Activated CD4-positive, alpha-beta memory T cell treated with anti-CD3 and anti-CD28 coated beads, Interleukin-2, amount 10 ng/mL, durations not matched to agents 7 days and 5 days (primary cell): Measurements from ENCODE around the gene GCLC. TPM values are rescaled to one million over a fixed set of nuclear protein-coding genes. Genes with fewer than 3 reads are reported as not detected.

Source experiments
- CTCF ChIA-PET: fragments of 350-600 bp; sonication (Branson Sonifier 250); formaldehyde crosslinking; loops from one replicate; lab custom pipeline; 2021; ENCODE audit warnings: antibody characterized with exemption, inconsistent platforms; lab: Charles Lee
- POLR2A ChIA-PET: fragments of 350-600 bp; sonication (Branson Sonifier 250); formaldehyde crosslinking; loops from one replicate; lab custom pipeline; 2021; ENCODE audit warnings: antibody characterized with exemption; lab: Charles Lee
- DNase-seq: peaks from one replicate; pipeline ENCODE4 v3.0.0-alpha.2; 2020
- H3K27ac Mint-ChIP-seq: one replicate; pipeline ENCODE4 v1.8.0; 2021; ENCODE audit warnings: mild to moderate bottlenecking, mixed read lengths
- H3K27me3 Mint-ChIP-seq: one replicate; pipeline ENCODE4 v1.8.0; 2021; ENCODE audit warnings: mixed read lengths
- H3K36me3 Mint-ChIP-seq: one replicate; pipeline ENCODE4 v1.8.0; 2021; ENCODE audit warnings: low read depth, mixed read lengths
- H3K4me1 Mint-ChIP-seq: one replicate; pipeline ENCODE4 v1.8.0; 2021; ENCODE audit warnings: mixed read lengths
- H3K4me3 Mint-ChIP-seq: one replicate; pipeline ENCODE4 v1.8.0; 2021; ENCODE audit warnings: mild to moderate bottlenecking, mixed read lengths
- H3K9me3 Mint-ChIP-seq: one replicate; pipeline ENCODE4 v1.8.0; 2021; ENCODE audit warnings: mixed read lengths
- total RNA-seq, 2 experiments: library from RNA; stranded (reverse); gene quantifications; one replicate each; pipeline ENCODE4 v1.2.3, GENCODE V29; 2021

The GCLC gene
- total RNA-seq, 2 experiments from 2014 or later: 29.1 to 30.6 TPM

GRCh38 chr6:53476964-53477363 lies 67.9 kb downstream of the GCLC start:
- ChIA-PET CTCF (interaction anchor here (1.0 kb wide), 1 partner anchor 8 kb away, joined by 3 read pairs; no protein-coding TSS in a partner anchor), POLR2A (interaction anchor here (0.8 kb wide), 1 partner anchor 302 kb away, joined by 4 read pairs; no protein-coding TSS in a partner anchor)
- no peaks in the 10 kb centered on the region for H3K36me3 Mint-ChIP-seq
- DNase-seq: no peak
- no peaks in the 10 kb centered on the region for H3K27me3 Mint-ChIP-seq
- H3K9me3 Mint-ChIP-seq: no peaks in the 10 kb centered on the region
- H3K27ac Mint-ChIP-seq: no peak overlapping the region
- no peak overlapping the region for H3K4me3 Mint-ChIP-seq
- peaks cover 14% of the 10 kb centered on the region for H3K4me1 Mint-ChIP-seq

DNA sequence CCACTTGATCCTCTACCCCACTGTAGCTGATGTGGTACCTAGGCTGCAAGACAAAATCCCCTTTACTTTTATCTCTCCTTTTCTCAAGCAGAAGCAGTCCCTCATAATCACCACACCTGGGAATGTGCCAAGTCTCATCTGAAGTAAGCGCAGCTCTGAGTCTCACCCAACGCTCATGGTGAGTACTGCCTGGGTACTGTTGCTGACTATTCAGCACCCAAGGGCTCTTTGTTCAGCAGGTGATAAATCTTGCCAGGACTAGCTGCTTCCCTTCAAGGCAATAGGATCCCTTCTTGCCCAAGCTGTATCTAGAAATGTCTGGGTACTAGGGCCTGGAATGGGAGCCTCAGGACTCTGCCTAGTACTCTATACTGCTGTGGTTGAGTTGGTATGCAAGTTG lies 70.9 kb downstream of the GCLC start:
- ChIA-PET CTCF (interaction anchor here (1.1 kb wide), 1 partner anchor 257 kb away, joined by 3 read pairs; no protein-coding TSS in a partner anchor), POLR2A (no interaction called here)
- Mint-ChIP-seq H3K4me1 (no peaks in the 10 kb centered on the region), H3K27me3 (peaks cover 10% of the 10 kb centered on the region), H3K27ac (no peak overlapping the region), H3K9me3 (no peaks in the 10 kb centered on the region), H3K36me3 (no peaks in the 10 kb centered on the region), H3K4me3 (no peak overlapping the region)
- DNase-seq: no peak

DNA sequence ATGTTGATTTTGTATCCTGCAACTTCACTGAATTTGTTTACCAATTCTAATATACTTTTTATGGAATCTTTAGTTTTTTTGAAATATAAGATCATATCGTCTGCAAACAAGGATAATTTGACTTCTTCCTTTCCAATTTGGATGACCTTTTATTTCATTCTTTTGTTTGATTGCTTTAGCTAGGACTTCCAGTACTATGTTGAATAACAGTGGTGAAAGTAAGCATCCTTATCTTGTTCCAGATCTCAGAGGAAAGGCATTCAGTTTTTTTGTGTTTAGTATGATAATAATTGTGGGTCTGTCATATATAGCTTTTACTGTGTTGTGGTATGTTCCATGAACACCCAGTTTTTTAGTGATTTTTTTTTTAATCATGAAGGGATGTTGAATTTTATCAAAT lies 75.7 kb downstream of the GCLC start:
- POLR2A ChIA-PET: no interaction called here
- Mint-ChIP-seq H3K9me3 (no peaks in the 10 kb centered on the region), H3K27ac (no peak overlapping the region), H3K36me3 (no peaks in the 10 kb centered on the region), H3K4me1 (no peaks in the 10 kb centered on the region), H3K4me3 (no peak overlapping the region), H3K27me3 (peaks cover 19% of the 10 kb centered on the region)
- DNase-seq: no peak
- CTCF ChIA-PET: interaction anchor here (0.9 kb wide), 1 partner anchor 8 kb away, joined by 3 read pairs; no protein-coding TSS in a partner anchor

DNA sequence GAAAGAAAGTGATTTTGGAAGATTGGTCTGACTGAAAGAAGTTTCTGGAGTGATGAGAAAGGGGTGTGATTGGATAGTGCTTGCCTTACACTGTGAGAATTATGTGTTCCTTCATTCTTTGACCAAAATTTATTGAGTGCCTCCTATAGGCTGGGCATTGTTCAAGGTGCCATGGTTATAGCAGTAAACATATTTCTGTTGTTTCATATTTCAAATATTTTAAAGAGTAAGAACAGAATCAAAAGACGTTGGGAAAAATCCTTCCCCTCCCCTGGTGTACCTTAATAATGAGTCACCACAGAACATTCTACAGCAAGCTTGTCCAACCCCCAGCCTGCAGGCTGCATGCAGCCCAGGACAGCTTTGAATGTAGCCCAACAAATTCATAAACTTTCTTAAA lies 78.6 kb downstream of the GCLC start:
- Mint-ChIP-seq H3K27ac (no peak overlapping the region), H3K9me3 (no peaks in the 10 kb centered on the region), H3K4me3 (no peak overlapping the region), H3K4me1 (no peaks in the 10 kb centered on the region), H3K36me3 (no peaks in the 10 kb centered on the region), H3K27me3 (peaks cover 19% of the 10 kb centered on the region)
- CTCF ChIA-PET: interaction anchor here (0.6 to 1.4 kb wide), 2 partner anchors 100 to 262 kb away, joined by 3 to 4 read pairs; no protein-coding TSS in a partner anchor
- POLR2A ChIA-PET: no interaction called here
- DNase-seq: no peak

DNA sequence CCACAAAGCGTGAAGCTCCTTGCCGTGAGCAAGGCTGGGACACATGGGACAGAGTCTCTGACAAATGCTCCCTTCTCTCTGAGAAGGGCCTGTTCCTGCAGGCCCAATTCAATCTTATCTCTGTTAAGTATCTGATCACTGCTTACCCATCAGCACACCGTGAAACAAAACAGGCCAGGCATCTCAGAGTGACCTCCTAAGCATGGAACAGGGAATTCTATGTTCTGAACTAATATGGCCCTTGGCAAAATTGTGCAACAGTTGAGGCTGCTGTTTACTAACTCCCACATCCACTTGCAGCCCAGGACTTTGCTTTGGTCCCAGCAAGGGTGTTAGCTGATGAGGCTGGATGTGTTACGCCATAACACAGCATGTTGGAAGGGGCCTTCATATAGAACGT lies 79.2 kb downstream of the GCLC start:
- ChIA-PET POLR2A (no interaction called here), CTCF (interaction anchor here (1.4 kb wide), 1 partner anchor 262 kb away, joined by 4 read pairs; no protein-coding TSS in a partner anchor)
- Mint-ChIP-seq H3K4me1 (no peaks in the 10 kb centered on the region), H3K36me3 (no peaks in the 10 kb centered on the region), H3K9me3 (no peaks in the 10 kb centered on the region), H3K27me3 (peaks cover 18% of the 10 kb centered on the region), H3K4me3 (no peak overlapping the region), H3K27ac (no peak overlapping the region)
- no peak for DNase-seq

- CTCF ChIA-PET: no interaction called here
- H3K27ac Mint-ChIP-seq: no peak overlapping the region
- POLR2A ChIA-PET: no interaction called here
- H3K9me3 Mint-ChIP-seq: no peaks in the 10 kb centered on the region
- H3K4me3 Mint-ChIP-seq: no peak overlapping the region
- H3K27me3 Mint-ChIP-seq: peaks cover 15% of the 10 kb centered on the region
- DNase-seq: no peak
- H3K36me3 Mint-ChIP-seq: no peaks in the 10 kb centered on the region
- H3K4me1 Mint-ChIP-seq: no peaks in the 10 kb centered on the region
Measured at GRCh38 chr6:53464927-53465460, 79.9 kb downstream of the GCLC start.

DNA sequence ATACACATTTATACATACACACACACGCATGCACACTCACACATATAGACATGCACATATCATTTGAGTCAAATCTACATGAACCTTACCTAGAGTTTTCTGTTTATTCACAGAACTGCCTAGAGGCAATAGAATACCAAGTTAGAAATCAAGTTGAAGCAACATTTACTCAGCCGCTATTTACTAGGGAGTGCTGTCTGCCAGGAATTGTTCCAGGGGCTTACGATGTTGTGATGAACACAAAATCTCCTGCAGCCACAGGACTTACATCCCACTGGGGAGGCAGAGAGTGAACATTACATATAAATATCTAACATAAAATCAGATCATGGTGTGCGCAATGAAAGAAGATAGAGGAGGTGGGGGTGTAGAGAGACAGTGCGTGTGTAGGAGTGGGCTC lies 80.4 kb downstream of the GCLC start:
- no peak overlapping the region for H3K4me3 Mint-ChIP-seq
- H3K9me3 Mint-ChIP-seq: no peaks in the 10 kb centered on the region
- DNase-seq: no peak
- CTCF ChIA-PET: no interaction called here
- H3K4me1 Mint-ChIP-seq: no peaks in the 10 kb centered on the region
- POLR2A ChIA-PET: no interaction called here
- peaks cover 12% of the 10 kb centered on the region for H3K27me3 Mint-ChIP-seq
- no peaks in the 10 kb centered on the region for H3K36me3 Mint-ChIP-seq
- H3K27ac Mint-ChIP-seq: no peak overlapping the region

DNA sequence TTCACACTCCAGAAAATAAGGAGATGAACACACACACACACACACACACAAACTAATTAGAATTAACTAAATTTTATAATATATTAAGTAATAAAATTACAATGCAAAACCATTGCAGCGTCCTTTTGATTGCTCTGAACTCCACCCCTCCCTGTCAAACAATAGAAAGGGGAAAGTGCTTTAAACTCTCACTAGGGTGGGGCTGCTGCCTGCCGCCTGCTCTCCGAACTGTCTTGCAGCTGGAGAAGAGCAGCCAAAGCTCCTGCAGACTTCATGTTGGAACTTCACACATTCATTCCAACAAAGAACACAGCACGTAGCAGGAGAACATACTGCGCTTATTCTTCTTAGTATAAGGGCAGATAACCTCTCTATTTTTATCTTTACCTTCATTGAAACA lies 83.2 kb downstream of the GCLC start:
- CTCF ChIA-PET: no interaction called here
- Mint-ChIP-seq H3K36me3 (no peaks in the 10 kb centered on the region), H3K9me3 (no peaks in the 10 kb centered on the region), H3K27me3 (peaks cover 7% of the 10 kb centered on the region), H3K4me3 (no peak overlapping the region), H3K27ac (no peak overlapping the region), H3K4me1 (no peaks in the 10 kb centered on the region)
- DNase-seq: no peak
- POLR2A ChIA-PET: no interaction called here

DNA sequence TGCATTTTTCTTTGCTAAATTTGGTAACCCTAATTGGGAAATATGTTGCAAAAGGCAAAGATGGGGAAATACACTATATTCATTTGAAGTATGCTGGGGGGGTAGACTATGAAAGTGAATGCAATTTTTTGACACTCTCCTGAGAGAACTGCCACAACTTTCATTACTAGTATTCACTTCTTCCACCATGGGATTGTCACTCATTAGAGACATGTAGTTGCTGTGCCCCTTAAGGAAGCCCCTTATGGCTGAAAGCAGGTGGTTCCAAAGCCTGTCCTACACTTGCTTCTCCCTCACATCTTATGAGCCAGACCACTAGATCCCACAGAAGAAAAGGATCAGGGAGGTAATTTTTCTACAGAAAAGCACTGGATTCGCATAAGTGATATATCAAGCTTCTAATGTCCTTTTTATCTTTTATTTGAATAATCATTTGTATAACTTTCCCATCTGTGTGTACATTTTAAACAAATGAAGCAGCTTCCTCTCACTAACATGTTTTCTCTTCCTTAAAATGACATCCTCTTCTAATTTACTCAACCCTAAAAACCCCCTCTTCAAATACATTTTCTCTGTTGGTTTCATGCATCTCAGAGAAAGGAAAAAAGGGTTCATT lies 83.8 kb downstream of the GCLC start:
- no peaks in the 10 kb centered on the region for H3K9me3 Mint-ChIP-seq
- no peak overlapping the region for H3K27ac Mint-ChIP-seq
- ChIA-PET POLR2A (no interaction called here), CTCF (no interaction called here)
- H3K27me3 Mint-ChIP-seq: peaks cover 9% of the 10 kb centered on the region
- H3K4me1 Mint-ChIP-seq: no peaks in the 10 kb centered on the region
- H3K4me3 Mint-ChIP-seq: no peak overlapping the region
- no peaks in the 10 kb centered on the region for H3K36me3 Mint-ChIP-seq
- no peak for DNase-seq

- no peak for DNase-seq
- H3K4me3 Mint-ChIP-seq: no peak overlapping the region
- ChIA-PET POLR2A (no interaction called here), CTCF (interaction anchor here (0.8 kb wide), 1 partner anchor 261 kb away, joined by 3 read pairs; no protein-coding TSS in a partner anchor)
- H3K27ac Mint-ChIP-seq: no peak overlapping the region
- no peaks in the 10 kb centered on the region for H3K36me3 Mint-ChIP-seq
- H3K9me3 Mint-ChIP-seq: no peaks in the 10 kb centered on the region
- peaks cover 9% of the 10 kb centered on the region for H3K27me3 Mint-ChIP-seq
- H3K4me1 Mint-ChIP-seq: no peaks in the 10 kb centered on the region
Measured at GRCh38 chr6:53458105-53458866, 86.6 kb downstream of the GCLC start.

DNA sequence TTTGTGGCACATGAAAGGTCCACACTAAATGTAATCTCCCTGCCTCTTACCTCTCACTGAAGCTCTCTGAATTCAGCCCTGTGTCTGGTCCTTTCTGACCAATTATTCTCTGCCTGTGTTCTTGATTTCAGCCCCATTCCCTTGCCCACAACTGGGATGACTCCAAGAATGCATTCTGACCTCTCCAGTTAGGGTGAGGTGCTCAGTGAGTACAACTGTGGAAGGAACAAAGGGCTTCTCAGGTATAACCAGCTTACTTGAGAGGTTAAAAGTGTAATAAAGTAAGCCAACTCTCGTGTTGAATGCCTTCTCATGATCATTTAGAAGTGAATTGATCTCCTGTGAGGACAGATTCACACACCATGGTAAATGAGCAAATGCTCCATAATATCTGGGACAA lies 88.1 kb downstream of the GCLC start:
- Mint-ChIP-seq H3K27me3 (peaks cover 9% of the 10 kb centered on the region), H3K36me3 (no peaks in the 10 kb centered on the region), H3K4me1 (no peaks in the 10 kb centered on the region), H3K9me3 (no peaks in the 10 kb centered on the region), H3K27ac (no peak overlapping the region), H3K4me3 (no peak overlapping the region)
- ChIA-PET POLR2A (no interaction called here), CTCF (no interaction called here)
- DNase-seq: no peak

GRCh38 chr6:53455678-53456077 lies 89.2 kb downstream of the GCLC start:
- POLR2A ChIA-PET: no interaction called here
- H3K36me3 Mint-ChIP-seq: no peaks in the 10 kb centered on the region
- no peaks in the 10 kb centered on the region for H3K4me1 Mint-ChIP-seq
- CTCF ChIA-PET: no interaction called here
- H3K27ac Mint-ChIP-seq: no peak overlapping the region
- DNase-seq: no peak
- H3K9me3 Mint-ChIP-seq: no peaks in the 10 kb centered on the region
- H3K4me3 Mint-ChIP-seq: no peak overlapping the region
- H3K27me3 Mint-ChIP-seq: peaks cover 9% of the 10 kb centered on the region

GRCh38 chr6:53451165-53451564 lies 93.7 kb downstream of the GCLC start:
- Mint-ChIP-seq H3K27me3 (peaks cover 2% of the 10 kb centered on the region), H3K9me3 (no peaks in the 10 kb centered on the region), H3K36me3 (no peaks in the 10 kb centered on the region), H3K27ac (no peak overlapping the region), H3K4me3 (no peak overlapping the region), H3K4me1 (no peaks in the 10 kb centered on the region)
- DNase-seq: no peak
- POLR2A ChIA-PET: no interaction called here
- CTCF ChIA-PET: interaction anchor here (0.9 kb wide), 1 partner anchor 263 kb away, joined by 3 read pairs; no protein-coding TSS in a partner anchor
